Endothelial cell of umbilical vein (primary cell): ENCODE data around the gene SBSN. TPM values are rescaled to one million over a fixed set of nuclear protein-coding genes. Genes with fewer than 3 reads are reported as not detected.

ENCODE experiments used
- BruUV-seq: library from RNA; stranded (reverse); fragments of 400-500 nt; replicated peaks from 2 replicates; lab custom pipeline; 2021; lab: Mats Ljungman, UMichigan
- CTCF ChIA-PET: fragments of 300-600, 350-600 bp; sonication (Branson Sonifier 250); formaldehyde crosslinking; loops from one replicate; lab custom pipeline; 2021; ENCODE audit warnings: antibody characterized with exemption, inconsistent platforms; lab: Charles Lee
- POLR2A ChIA-PET: fragments of 300-600, 350-600 bp; sonication (Branson Sonifier 250); formaldehyde crosslinking; loops from one replicate; lab custom pipeline; 2021; ENCODE audit warnings: antibody characterized with exemption, inconsistent platforms; lab: Charles Lee
- DNase-seq: peaks from one replicate; pipeline ENCODE4 v3.0.0-alpha.2; 2011; ENCODE audit warnings: low read depth, low spot score
- FAIRE-seq: peaks from 2 replicates; lab custom pipeline; 2011; peaks lifted over from hg19 to GRCh38; lab: Jason Lieb, UNC
- H2AFZ ChIP-seq: 2 replicates; pipeline ENCODE4 v1.6.0; 2012; ENCODE audit warnings: low read depth, low read length, control low read depth, inconsistent platforms
- H3K27ac ChIP-seq: 2 replicates; pipeline ENCODE4 v1.5.1; 2011; ENCODE audit warnings: low read depth, mild to moderate bottlenecking, control low read depth, low read length, moderate library complexity; ENCODE audit not compliant: insufficient read depth
- H3K27me3 ChIP-seq, 2 experiments: 2 replicates each; pipeline versions ENCODE4 v1.6.0 to v1.6.1; 2011; ENCODE audit warnings: low read length in 2 of 2, mixed read lengths in 1 of 2; ENCODE audit not compliant: control insufficient read depth in 2 of 2, insufficient read depth in 2 of 2
- H3K36me3 ChIP-seq, 2 experiments: 2 replicates in 1 of 2; 3 replicates in 1 of 2; pipeline ENCODE4 v1.5.1; 2011; ENCODE audit warnings: low read length in 2 of 2, mild to moderate bottlenecking in 1 of 2, moderate library complexity in 1 of 2; ENCODE audit not compliant: control insufficient read depth in 2 of 2, insufficient read depth in 2 of 2; ENCODE audit errors: extremely low read depth in 1 of 2
- H3K4me1 ChIP-seq: 3 replicates; pipeline ENCODE4 v1.5.1; 2011; ENCODE audit warnings: mild to moderate bottlenecking, low read length; ENCODE audit not compliant: control insufficient read depth, insufficient read depth; ENCODE audit errors: extremely low read depth
- H3K4me2 ChIP-seq: 2 replicates; pipeline ENCODE4 v1.6.1; 2011; ENCODE audit warnings: low read length, control low read depth, mixed read lengths; ENCODE audit not compliant: insufficient read depth
- H3K4me3 ChIP-seq, 3 experiments: fragments of 200-600 bp in 1 of 3; sonication (generic), shearing (Covaris generic) in 1 of 3; replicated peaks in 1 of 3; 2 replicates each; pipeline ENCODE4 v1.5.1; 2011 to 2016; ENCODE audit warnings: control low read depth in 3 of 3, low read length in 3 of 3, mild to moderate bottlenecking in 2 of 3, inconsistent platforms in 1 of 3, low read depth in 1 of 3, moderate library complexity in 1 of 3; ENCODE audit not compliant: insufficient read depth in 1 of 3
- H3K79me2 ChIP-seq: 2 replicates; pipeline ENCODE4 v1.6.0; 2012; ENCODE audit warnings: low read length, inconsistent platforms; ENCODE audit not compliant: control insufficient read depth, insufficient read depth
- H3K9ac ChIP-seq: replicated peaks from 2 replicates; pipeline ENCODE3; 2011; ENCODE audit warnings: low read length, control low read depth; ENCODE audit not compliant: insufficient read depth; ENCODE audit errors: extremely low read depth
- H3K9me1 ChIP-seq: replicated peaks from 3 replicates; pipeline ENCODE4 v1.6.0; 2011; ENCODE audit warnings: mild to moderate bottlenecking, low read length; ENCODE audit not compliant: control insufficient read depth, insufficient read depth; ENCODE audit errors: extremely low read depth
- H3K9me3 ChIP-seq: replicated peaks from 2 replicates; pipeline ENCODE4 v1.5.1; 2012; ENCODE audit warnings: low read length, inconsistent platforms; ENCODE audit not compliant: control insufficient read depth, insufficient read depth
- H4K20me1 ChIP-seq: replicated peaks from 2 replicates; pipeline ENCODE3; 2011; ENCODE audit warnings: mild to moderate bottlenecking, low read length; ENCODE audit not compliant: control insufficient read depth, insufficient read depth; ENCODE audit errors: extremely low read depth
- CTCF ChIP-seq, 2 donors: IDR thresholded peaks; 1 replicate in 1 of 2; 2 replicates in 1 of 2; pipeline ENCODE4 v1.5.1; 2011; ENCODE audit warnings: low read length in 2 of 2, mild to moderate bottlenecking in 2 of 2, moderate library complexity in 2 of 2, control low read depth in 1 of 2, inconsistent platforms in 1 of 2, low read depth in 1 of 2; ENCODE audit not compliant: insufficient read depth in 1 of 2; ENCODE audit errors: extremely low read depth in 1 of 2
- EZH2 ChIP-seq: IDR thresholded peaks from 2 replicates; pipeline ENCODE4 v1.6.1; 2012; ENCODE audit warnings: borderline replicate concordance, low read depth, mild to moderate bottlenecking, moderate library complexity, low read length, inconsistent platforms; ENCODE audit not compliant: severe bottlenecking
- FOS ChIP-seq: IDR thresholded peaks from 2 replicates; pipeline ENCODE4 v1.6.1; 2011; ENCODE audit warnings: mild to moderate bottlenecking, low read length, moderate library complexity, borderline replicate concordance; ENCODE audit not compliant: insufficient read depth
- GATA2 ChIP-seq: IDR thresholded peaks from 2 replicates; pipeline ENCODE4 v1.7.0; 2011; ENCODE audit warnings: low read depth, mild to moderate bottlenecking, moderate library complexity, mixed read lengths, low read length; ENCODE audit not compliant: insufficient read length, insufficient read depth
- JUN ChIP-seq: IDR thresholded peaks from 2 replicates; pipeline ENCODE4 v1.6.1; 2011; ENCODE audit warnings: borderline replicate concordance, low read depth; ENCODE audit not compliant: insufficient read length, insufficient read depth
- MAX ChIP-seq: IDR thresholded peaks from 2 replicates; pipeline ENCODE4 v1.6.1; 2011; ENCODE audit not compliant: insufficient read depth, insufficient read length
- MYC ChIP-seq: IDR thresholded peaks from one replicate; pipeline ENCODE4 v1.6.1; 2011; ENCODE audit warnings: mild to moderate bottlenecking, low read depth, low read length
- POLR2A ChIP-seq: IDR thresholded peaks from 2 replicates; pipeline ENCODE4 v1.6.1; 2012; ENCODE audit warnings: low read depth, mild to moderate bottlenecking, control low read depth, low read length
- POLR2AphosphoS5 ChIP-seq: IDR thresholded peaks from 2 replicates; pipeline ENCODE4 v1.6.1; 2012; ENCODE audit warnings: low read depth, mild to moderate bottlenecking, control low read depth, low read length, moderate library complexity; ENCODE audit not compliant: insufficient read depth
- dilution Hi-C: fragments of 300-500 bp; cut with MboI; formaldehyde crosslinking; loops from one replicate; pipeline ENCODE4 v1.15.0; 2019; ENCODE audit warnings: low sequenced_read_pairs; ENCODE audit not compliant: extremely low pct_ligation_motif_present
- intact Hi-C: fragments of 100-400 bp; cut with micrococcal nuclease; formaldehyde crosslinking; loops from one replicate; pipeline ENCODE4 v1.10.0; 2022
- polyA plus RNA-seq, 4 experiments: library from polyadenylated mRNA; depleted of rRNA in 3 of 4; stranded (reverse) in 3 of 4; unstranded in 1 of 4; fragments of >200 nt; gene quantifications; 2 replicates each; pipeline versions ENCODE4 v1.2.1 to v1.2.3, GENCODE V29; 2011 to 2012; ENCODE audit warnings: missing spikeins in 1 of 4
- total RNA-seq: library from RNA; stranded (reverse); gene quantifications from 2 replicates; pipeline ENCODE4 v1.2.3, GENCODE V29; 2021

SBSN gene
- total and polyA plus RNA-seq, 2 donors (not counting 3 experiments of a cell fraction or from before 2014, with no cell fraction given) = not detected

- POLR2A ChIA-PET = no interaction called here
- no peak overlapping the region for H3K9ac ChIP-seq
- no peaks in the 10 kb centered on the region for H3K79me2 ChIP-seq
- dilution Hi-C loops = no loop called here
- TF ChIP-seq EZH2 = no peak
- no peak for TF ChIP-seq MAX
- TF ChIP-seq FOS = no peak
- TF ChIP-seq GATA2 = no peak
- no peak for TF ChIP-seq JUN
- no peak for TF ChIP-seq POLR2A
- no peak for TF ChIP-seq MYC
- TF ChIP-seq POLR2AphosphoS5 = no peak
- TF ChIP-seq CTCF (IDR thresholded peaks at IDR 0.05; ENCODE audit: extremely low read depth in 1 of 2, insufficient read depth in 1 of 2, low read depth in 1 of 2, low read length in 2 of 2) = no peak
- H3K4me3 ChIP-seq = no peak overlapping the region
- no peak for DNase-seq
- H3K4me1 ChIP-seq = no peaks in the 10 kb centered on the region
- peaks cover 11% of the 10 kb centered on the region in 2 experiments for H3K27me3 ChIP-seq
- no peak for FAIRE-seq
- no peak overlapping the region for H3K4me2 ChIP-seq
- no peaks in the 10 kb centered on the region for H4K20me1 ChIP-seq
- intact Hi-C loops = no loop called here
- H3K36me3 ChIP-seq = no peaks in the 10 kb centered on the region
- CTCF ChIA-PET = interaction anchor here (1.6 kb wide), 1 partner anchor 21 kb away, joined by 5 read pairs; no protein-coding TSS in a partner anchor
- H3K9me3 ChIP-seq = no peaks in the 10 kb centered on the region
- H3K9me1 ChIP-seq = no peaks in the 10 kb centered on the region
- no TSS peak for BruUV-seq
- no peak overlapping the region for H3K27ac ChIP-seq
- H2AFZ ChIP-seq = no peak overlapping the region
Observed at GRCh38 chr19:35516310-35516709, 11.8 kb downstream of the SBSN start.
